Measurements from ENCODE around the gene TOM1L2.

The TOM1L2 gene

GRCh38 chr17:17938388-17939107 lies 33.7 kb downstream of the TOM1L2 start:
- intact Hi-C loops (cut with micrococcal nuclease): no loop called here
- Mint-ChIP-seq H3K4me3 (no peak overlapping the region), H3K27me3 (no peaks in the 10 kb centered on the region), H3K9me3 (no peaks in the 10 kb centered on the region), H3K36me3 (ENCODE audit: low read depth) (no peaks in the 10 kb centered on the region), H3K27ac (no peak overlapping the region), H3K4me1 (ENCODE audit: low read depth) (peaks cover 57% of the 10 kb centered on the region)

GRCh38 chr17:17937958-17938357 lies 34.2 kb downstream of the TOM1L2 start:
- no peak overlapping the region for H3K27ac Mint-ChIP-seq
- H3K4me1 Mint-ChIP-seq (ENCODE audit: low read depth): peaks cover 57% of the 10 kb centered on the region
- no peaks in the 10 kb centered on the region for H3K36me3 Mint-ChIP-seq (ENCODE audit: low read depth)
- H3K9me3 Mint-ChIP-seq: no peaks in the 10 kb centered on the region
- intact Hi-C loops (cut with micrococcal nuclease): no loop called here
- no peaks in the 10 kb centered on the region for H3K27me3 Mint-ChIP-seq
- H3K4me3 Mint-ChIP-seq: no peak overlapping the region

- Mint-ChIP-seq H3K27ac (no peak overlapping the region), H3K4me1 (ENCODE audit: low read depth) (peaks cover 58% of the 10 kb centered on the region), H3K4me3 (no peak overlapping the region), H3K36me3 (ENCODE audit: low read depth) (no peaks in the 10 kb centered on the region), H3K9me3 (no peaks in the 10 kb centered on the region), H3K27me3 (no peaks in the 10 kb centered on the region)
- intact Hi-C loops (cut with micrococcal nuclease): no loop called here
Observed at GRCh38 chr17:17937201-17937853, 34.9 kb downstream of the TOM1L2 start.

GRCh38 chr17:17935321-17936271 lies 36.6 kb downstream of the TOM1L2 start:
- Mint-ChIP-seq H3K4me3 (no peak overlapping the region), H3K36me3 (ENCODE audit: low read depth) (no peaks in the 10 kb centered on the region), H3K27me3 (no peaks in the 10 kb centered on the region), H3K27ac (peak overlapping the region; percentile 2), H3K9me3 (no peaks in the 10 kb centered on the region), H3K4me1 (ENCODE audit: low read depth) (peaks cover 58% of the 10 kb centered on the region)
- intact Hi-C loops (cut with micrococcal nuclease): no loop called here

- Mint-ChIP-seq H3K27me3 (no peaks in the 10 kb centered on the region), H3K4me3 (no peak overlapping the region), H3K27ac (no peak overlapping the region), H3K4me1 (ENCODE audit: low read depth) (peaks cover 50% of the 10 kb centered on the region), H3K36me3 (ENCODE audit: low read depth) (no peaks in the 10 kb centered on the region), H3K9me3 (no peaks in the 10 kb centered on the region)
- intact Hi-C loops (cut with micrococcal nuclease): no loop called here
Observed at GRCh38 chr17:17934806-17935205, 37.4 kb downstream of the TOM1L2 start.

- Mint-ChIP-seq H3K27ac (no peak overlapping the region), H3K27me3 (no peaks in the 10 kb centered on the region), H3K36me3 (ENCODE audit: low read depth) (no peaks in the 10 kb centered on the region), H3K4me1 (ENCODE audit: low read depth) (peaks cover 50% of the 10 kb centered on the region), H3K9me3 (no peaks in the 10 kb centered on the region), H3K4me3 (no peak overlapping the region)
- intact Hi-C loops (cut with micrococcal nuclease): no loop called here
Observed at GRCh38 chr17:17934214-17934613, 38.0 kb downstream of the TOM1L2 start.

- Mint-ChIP-seq H3K4me1 (ENCODE audit: low read depth) (peaks cover 54% of the 10 kb centered on the region), H3K27ac (no peak overlapping the region), H3K9me3 (no peaks in the 10 kb centered on the region), H3K27me3 (no peaks in the 10 kb centered on the region), H3K36me3 (ENCODE audit: low read depth) (no peaks in the 10 kb centered on the region), H3K4me3 (no peak overlapping the region)
- intact Hi-C loops (cut with micrococcal nuclease): no loop called here
Observed at GRCh38 chr17:17933775-17934174, 38.4 kb downstream of the TOM1L2 start.

- H3K36me3 Mint-ChIP-seq (ENCODE audit: low read depth): no peaks in the 10 kb centered on the region
- no peaks in the 10 kb centered on the region for H3K9me3 Mint-ChIP-seq
- H3K27me3 Mint-ChIP-seq: no peaks in the 10 kb centered on the region
- intact Hi-C loops (cut with micrococcal nuclease): no loop called here
- peaks cover 34% of the 10 kb centered on the region for H3K4me1 Mint-ChIP-seq (ENCODE audit: low read depth)
- H3K27ac Mint-ChIP-seq: no peak overlapping the region
- no peak overlapping the region for H3K4me3 Mint-ChIP-seq
Observed at GRCh38 chr17:17931159-17931558, 41.0 kb downstream of the TOM1L2 start.

GRCh38 chr17:17930674-17931073 lies 41.5 kb downstream of the TOM1L2 start:
- peaks cover 29% of the 10 kb centered on the region for H3K4me1 Mint-ChIP-seq (ENCODE audit: low read depth)
- H3K36me3 Mint-ChIP-seq (ENCODE audit: low read depth): no peaks in the 10 kb centered on the region
- no peak overlapping the region for H3K27ac Mint-ChIP-seq
- H3K9me3 Mint-ChIP-seq: no peaks in the 10 kb centered on the region
- H3K4me3 Mint-ChIP-seq: no peak overlapping the region
- intact Hi-C loops (cut with micrococcal nuclease): no loop called here
- H3K27me3 Mint-ChIP-seq: no peaks in the 10 kb centered on the region

GRCh38 chr17:17929655-17930380 lies 42.4 kb downstream of the TOM1L2 start:
- H3K9me3 Mint-ChIP-seq: peaks cover 7% of the 10 kb centered on the region
- H3K4me3 Mint-ChIP-seq: no peak overlapping the region
- no peak overlapping the region for H3K27ac Mint-ChIP-seq
- no peaks in the 10 kb centered on the region for H3K36me3 Mint-ChIP-seq (ENCODE audit: low read depth)
- H3K27me3 Mint-ChIP-seq: no peaks in the 10 kb centered on the region
- intact Hi-C loops (cut with micrococcal nuclease): no loop called here
- peaks cover 24% of the 10 kb centered on the region for H3K4me1 Mint-ChIP-seq (ENCODE audit: low read depth)

GRCh38 chr17:17928398-17929287 lies 43.6 kb downstream of the TOM1L2 start:
- no peaks in the 10 kb centered on the region for H3K27me3 Mint-ChIP-seq
- intact Hi-C loops (cut with micrococcal nuclease): no loop called here
- peaks cover 11% of the 10 kb centered on the region for H3K9me3 Mint-ChIP-seq
- no peak overlapping the region for H3K4me3 Mint-ChIP-seq
- peaks cover 19% of the 10 kb centered on the region for H3K4me1 Mint-ChIP-seq (ENCODE audit: low read depth)
- no peak overlapping the region for H3K27ac Mint-ChIP-seq
- no peaks in the 10 kb centered on the region for H3K36me3 Mint-ChIP-seq (ENCODE audit: low read depth)

- Mint-ChIP-seq H3K9me3 (peaks cover 11% of the 10 kb centered on the region), H3K4me1 (ENCODE audit: low read depth) (peaks cover 18% of the 10 kb centered on the region), H3K27me3 (no peaks in the 10 kb centered on the region), H3K27ac (no peak overlapping the region), H3K4me3 (no peak overlapping the region), H3K36me3 (ENCODE audit: low read depth) (no peaks in the 10 kb centered on the region)
- intact Hi-C loops (cut with micrococcal nuclease): no loop called here
Observed at GRCh38 chr17:17926840-17927449, 45.3 kb downstream of the TOM1L2 start.
